ENCODE results near the gene ZC3H18.

- TF ChIP-seq, protein P1, sequence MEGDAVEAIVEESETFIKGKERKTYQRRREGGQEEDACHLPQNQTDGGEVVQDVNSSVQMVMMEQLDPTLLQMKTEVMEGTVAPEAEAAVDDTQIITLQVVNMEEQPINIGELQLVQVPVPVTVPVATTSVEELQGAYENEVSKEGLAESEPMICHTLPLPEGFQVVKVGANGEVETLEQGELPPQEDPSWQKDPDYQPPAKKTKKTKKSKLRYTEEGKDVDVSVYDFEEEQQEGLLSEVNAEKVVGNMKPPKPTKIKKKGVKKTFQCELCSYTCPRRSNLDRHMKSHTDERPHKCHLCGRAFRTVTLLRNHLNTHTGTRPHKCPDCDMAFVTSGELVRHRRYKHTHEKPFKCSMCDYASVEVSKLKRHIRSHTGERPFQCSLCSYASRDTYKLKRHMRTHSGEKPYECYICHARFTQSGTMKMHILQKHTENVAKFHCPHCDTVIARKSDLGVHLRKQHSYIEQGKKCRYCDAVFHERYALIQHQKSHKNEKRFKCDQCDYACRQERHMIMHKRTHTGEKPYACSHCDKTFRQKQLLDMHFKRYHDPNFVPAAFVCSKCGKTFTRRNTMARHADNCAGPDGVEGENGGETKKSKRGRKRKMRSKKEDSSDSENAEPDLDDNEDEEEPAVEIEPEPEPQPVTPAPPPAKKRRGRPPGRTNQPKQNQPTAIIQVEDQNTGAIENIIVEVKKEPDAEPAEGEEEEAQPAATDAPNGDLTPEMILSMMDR (IDR thresholded peaks at IDR 0.05), result no peak
- no peak for TF ChIP-seq ZFX (IDR thresholded peaks at IDR 0.05; ENCODE audit: borderline replicate concordance)
Measured at GRCh38 chr16:88539261-88539651, 30.9 kb upstream of the ZC3H18 start.
